Left renal cortex interstitium (tissue), 4 donors: ENCODE results near the gene C10orf67. TPM values are rescaled to one million over a fixed set of nuclear protein-coding genes. Genes with fewer than 3 reads are reported as not detected.
"Not testable (repeated sequence)": the region's sequence is repeated elsewhere in the genome, so short reads cannot be mapped to it uniquely, and the experiment has no call there.

Source experiments
- DNase-seq, 4 donors: peaks; one replicate each; pipeline ENCODE4 v3.0.0-alpha.2; 2013; ENCODE audit warnings: low read depth in 4 of 4, low spot score in 2 of 4, missing footprints in 1 of 4
- polyA plus RNA-seq, 4 donors: library from polyadenylated mRNA; unstranded; fragments of 120-200 nt; gene quantifications; one replicate each; pipeline ENCODE4 v1.2.1, GENCODE V29; 2013; ENCODE audit not compliant: insufficient read length in 4 of 4

Gene C10orf67
- polyA plus RNA-seq = 1 to 10 TPM; 1.7 to 2.3 (median 2.0) TPM

DNA sequence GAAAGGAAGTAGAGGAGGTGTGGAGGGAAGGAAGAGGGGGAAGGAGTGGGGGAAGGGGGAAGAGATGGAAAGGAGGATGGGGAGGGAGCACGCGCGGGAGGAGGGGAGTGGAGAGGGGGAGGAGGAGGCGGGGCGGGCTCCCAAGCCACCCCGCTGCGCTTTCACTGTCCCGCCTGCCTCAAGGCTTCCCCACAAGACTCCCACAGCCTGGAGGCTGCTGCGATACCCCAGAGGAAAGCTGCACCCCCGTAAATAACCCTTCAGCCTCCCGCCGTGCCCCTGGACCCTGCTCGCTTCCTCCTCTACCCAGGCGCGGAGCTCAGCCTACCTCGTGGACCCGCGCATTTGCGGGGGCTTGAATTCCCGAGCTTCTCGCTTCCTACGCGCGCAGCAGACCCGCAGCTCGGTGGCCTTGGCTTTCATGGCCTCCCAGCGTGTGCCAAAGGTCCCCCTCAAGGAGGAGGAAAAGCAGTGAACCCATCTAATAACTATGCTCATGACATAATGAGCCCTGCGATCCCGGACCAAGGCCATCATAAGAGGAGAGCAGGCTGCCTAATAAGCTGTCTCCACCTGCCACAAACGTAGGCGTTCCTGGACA, at the start of gene C10orf67:
Gene C10orf67 (minus strand): TSS at position 557 of the 601 bp plus-strand sequence. CDS start 23 bp downstream, at position 534.
- no peak for DNase-seq

- DNase-seq = no peak
Observed at GRCh38 chr10:23391821-23392220, 47.2 kb upstream of the C10orf67 start.

DNA sequence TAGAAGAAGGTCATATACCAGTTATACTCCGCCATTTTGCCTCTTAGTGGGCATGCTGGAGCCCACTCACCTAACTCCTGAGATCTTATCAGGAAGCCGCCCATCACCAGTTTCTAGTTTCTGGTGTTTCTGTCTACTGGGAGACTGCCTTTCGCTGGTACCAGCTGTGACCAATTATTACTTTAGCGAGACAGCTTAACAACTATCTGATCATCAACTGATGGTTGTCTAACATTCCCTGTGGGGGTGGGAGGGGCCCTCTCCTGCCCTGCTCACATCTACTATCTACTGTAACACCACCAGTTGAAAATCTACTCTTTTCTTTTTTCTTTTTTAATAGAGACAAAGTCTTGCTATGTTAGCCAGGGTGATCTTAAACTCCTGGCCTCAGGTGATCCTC, 46.2 kb upstream of the C10orf67 start:
- DNase-seq = no peak

DNA sequence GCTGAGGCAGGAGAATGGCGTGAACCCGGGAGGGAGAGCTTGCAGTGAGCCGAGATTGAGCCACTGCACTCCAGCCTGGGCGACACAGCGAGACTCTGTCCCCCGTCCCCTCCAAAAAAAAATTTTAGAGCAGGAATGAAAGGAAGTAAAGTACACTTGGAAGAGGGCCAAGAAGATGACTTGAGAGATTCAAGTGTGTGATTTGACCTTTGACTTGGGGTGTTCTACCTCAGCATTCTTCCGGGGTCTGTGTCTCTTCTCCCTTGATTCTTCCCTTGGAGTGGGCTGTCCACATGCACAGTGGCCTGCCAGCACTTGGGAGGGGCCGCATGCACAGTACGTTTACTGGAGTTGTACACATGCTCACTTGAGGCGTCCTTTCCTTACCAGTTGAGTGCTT, 45.8 kb upstream of the C10orf67 start:
- DNase-seq = not testable (repeated sequence)

GRCh38 chr10:23387516-23387915, 42.9 kb upstream of the C10orf67 start:
- DNase-seq = not testable (repeated sequence)

- DNase-seq = no peak
Observed at GRCh38 chr10:23386052-23386451, 41.5 kb upstream of the C10orf67 start.

GRCh38 chr10:23384364-23384763, 39.8 kb upstream of the C10orf67 start:
- DNase-seq = no peak

DNA sequence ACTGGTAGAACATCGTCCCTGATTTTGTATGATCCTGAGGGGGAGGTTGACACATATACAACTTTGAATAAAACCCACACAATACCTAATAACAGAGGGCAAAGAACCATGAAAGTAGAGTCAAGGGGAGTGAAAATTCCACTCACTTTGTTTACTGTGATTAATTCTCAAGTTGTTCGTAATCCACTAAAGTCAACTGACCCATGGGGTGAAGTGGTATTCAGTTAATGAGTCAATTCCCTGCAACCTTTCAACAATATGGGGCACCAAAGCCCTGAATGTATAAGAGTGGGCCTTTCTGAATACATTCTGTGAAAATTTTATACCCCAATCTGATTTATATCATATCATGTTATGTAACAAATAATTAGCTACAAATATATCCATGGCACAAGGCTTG, 39.0 kb upstream of the C10orf67 start:
- no peak for DNase-seq

DNA sequence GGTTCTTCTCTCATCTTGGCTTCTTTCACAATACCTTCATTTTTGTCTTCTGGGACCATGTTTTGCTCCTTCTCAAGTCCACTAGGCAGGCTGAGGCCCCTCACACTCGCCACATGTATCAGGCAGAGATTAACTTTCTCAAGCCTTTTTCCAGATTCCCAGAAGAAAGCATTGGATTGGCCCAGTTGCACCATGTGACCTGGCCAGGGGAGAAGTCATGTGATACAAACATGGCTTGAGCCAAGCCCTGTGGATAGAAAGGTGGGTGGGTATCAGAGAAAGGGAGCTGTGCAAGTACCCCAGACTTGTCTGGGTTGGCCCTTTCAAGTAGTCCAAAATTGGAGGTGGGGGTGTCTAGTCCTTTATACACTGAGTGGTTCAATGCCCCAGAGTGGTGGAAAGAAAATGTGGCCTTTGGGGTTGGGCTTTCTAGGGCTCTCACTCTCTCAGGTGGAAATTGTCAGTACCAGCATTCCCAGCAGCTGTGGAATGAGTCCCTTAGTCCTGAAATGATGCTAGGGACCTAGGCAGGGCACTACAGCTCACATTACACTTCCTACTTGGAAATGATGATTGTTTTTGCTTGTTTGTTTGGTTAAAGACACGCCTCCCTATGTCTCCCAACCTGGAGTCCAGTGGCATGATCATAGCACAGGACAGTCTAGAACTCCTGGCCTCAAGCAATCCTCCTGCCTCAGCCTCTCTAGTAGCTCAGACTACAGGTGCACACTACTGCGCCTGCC, 36.9 kb upstream of the C10orf67 start:
- DNase-seq = no peak

DNA sequence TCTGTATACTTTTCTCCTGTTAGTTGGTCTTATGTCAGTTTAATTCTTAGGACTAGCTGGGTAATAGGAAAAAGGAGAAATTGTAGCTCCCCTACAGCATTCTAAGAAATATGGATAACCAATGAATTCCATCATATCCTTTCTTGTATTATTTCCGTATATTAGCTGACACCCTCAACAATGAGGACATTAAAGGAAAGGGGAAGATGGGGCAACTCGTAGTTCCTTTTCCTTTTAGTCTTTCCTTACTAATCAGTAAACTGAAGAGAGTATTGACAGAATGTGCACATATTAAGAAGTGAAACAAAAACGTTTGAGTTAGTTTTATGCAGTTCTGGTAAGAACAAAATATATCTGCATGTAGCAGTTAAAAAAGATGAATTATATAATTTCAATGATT, 35.1 kb upstream of the C10orf67 start:
- no peak for DNase-seq

GRCh38 chr10:23376229-23376655, 31.6 kb upstream of the C10orf67 start:
- DNase-seq = no peak

DNA sequence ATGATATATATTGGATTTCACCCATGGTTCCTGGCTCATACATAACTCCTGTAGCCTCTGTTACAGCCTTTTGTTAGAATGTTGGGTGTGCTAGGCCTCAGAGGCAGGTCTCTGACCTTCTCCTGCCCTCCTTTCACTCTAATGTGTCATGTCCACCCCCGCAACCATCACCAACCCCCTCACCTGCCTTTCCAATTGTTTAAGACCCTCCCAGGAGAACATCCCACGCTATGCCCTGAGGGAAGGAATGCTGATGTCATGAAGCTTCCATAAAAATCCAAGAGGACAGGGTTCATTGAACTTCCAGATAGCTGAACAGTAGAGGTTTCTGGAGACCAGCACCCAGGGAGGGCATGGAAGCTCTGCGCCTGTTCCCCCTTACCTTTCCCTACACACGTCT, 30.8 kb upstream of the C10orf67 start:
- no peak for DNase-seq

DNA sequence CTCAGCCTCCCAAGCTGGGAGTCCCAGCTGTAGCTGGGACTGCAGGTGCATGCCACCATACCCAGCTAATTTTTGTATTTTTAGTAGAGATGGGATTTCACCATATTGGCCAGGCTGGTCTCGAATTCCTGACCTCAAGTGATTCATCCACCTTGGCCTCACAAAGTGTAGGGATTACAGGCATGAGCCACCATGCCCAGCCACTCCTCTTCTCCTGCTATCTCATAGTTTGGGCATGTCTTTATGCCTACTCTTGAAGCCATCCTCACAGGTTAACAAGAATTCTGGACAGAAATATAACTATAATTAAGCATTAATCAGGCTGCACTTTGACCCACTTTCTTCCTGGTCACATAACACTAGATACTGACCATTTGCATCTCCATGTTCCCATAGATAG, 28.6 kb upstream of the C10orf67 start:
- no peak for DNase-seq

DNA sequence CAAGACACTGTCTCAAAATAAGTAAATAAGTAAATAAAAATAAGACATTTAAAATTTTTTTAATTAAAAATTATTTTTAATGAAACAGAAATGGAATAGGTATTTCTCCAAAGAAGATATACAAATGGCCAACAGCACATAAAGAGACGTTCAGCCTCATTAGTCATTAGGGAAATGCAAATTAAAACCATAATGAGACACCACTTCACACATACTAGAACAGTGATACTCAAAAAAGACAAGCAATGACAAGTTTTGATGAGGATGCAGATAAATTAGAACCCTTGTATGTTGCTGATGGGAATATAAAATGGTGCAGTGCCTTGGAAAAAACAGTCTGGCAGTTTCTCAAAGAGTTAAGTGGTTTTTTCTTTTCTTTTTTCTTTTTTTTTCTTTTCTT, 26.5 kb upstream of the C10orf67 start:
- DNase-seq = no peak

DNA sequence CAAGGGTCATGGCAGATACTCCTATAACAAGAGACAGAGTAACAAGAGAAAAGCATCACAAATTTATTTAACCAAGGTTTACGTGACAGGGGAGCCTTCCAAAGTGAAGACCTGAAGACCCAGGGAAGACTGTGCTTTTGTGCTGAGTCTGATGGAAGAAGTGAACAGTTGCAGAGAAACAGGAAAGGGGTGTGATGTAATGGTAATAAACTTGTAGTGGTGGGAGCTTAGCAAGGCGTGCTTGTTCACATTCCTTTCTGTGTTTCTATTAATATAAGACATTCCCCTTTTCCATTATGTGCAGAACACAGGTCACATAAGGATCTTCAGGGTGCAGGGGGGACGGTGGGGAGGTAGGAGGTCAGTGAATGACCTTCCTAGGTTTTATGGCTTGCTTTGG, 25.5 kb upstream of the C10orf67 start:
- no peak for DNase-seq

GRCh38 chr10:23368816-23369640, 24.4 kb upstream of the C10orf67 start:
- no peak for DNase-seq

DNA sequence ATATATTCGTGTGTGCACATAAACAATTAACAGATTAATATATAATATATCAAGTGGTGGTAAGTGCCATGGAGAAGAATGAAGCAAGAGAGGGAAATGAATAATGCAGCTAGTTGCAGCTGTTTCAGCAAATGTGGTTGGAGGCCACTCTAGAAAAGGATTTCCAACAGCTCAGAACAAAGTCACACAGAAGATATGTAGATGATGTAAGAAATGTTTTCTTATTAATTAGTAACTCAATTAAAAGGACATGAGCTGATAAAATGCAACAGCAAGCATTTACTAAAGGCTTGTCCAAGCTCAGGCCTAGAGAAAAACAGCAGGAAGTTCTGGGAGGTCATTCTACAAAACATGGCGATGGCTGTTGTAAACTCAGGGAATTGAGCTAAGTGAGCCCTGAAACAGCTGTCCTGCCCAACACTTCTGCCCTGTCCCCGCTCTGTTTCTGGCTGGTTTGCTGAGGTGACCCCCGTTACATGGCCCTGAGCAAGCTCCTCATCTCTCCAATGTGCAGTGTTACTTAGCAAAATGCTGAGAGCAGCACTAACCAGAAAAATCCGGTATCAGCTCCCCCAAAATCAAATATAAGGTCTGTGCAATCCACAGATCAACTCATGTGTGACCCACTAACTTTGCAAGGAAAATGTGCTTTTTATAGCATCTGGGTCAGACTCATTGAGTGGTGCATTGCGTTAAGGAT, 23.4 kb upstream of the C10orf67 start:
- DNase-seq = no peak

- DNase-seq = not testable (repeated sequence)
Observed at GRCh38 chr10:23365417-23366030, 20.9 kb upstream of the C10orf67 start.

DNA sequence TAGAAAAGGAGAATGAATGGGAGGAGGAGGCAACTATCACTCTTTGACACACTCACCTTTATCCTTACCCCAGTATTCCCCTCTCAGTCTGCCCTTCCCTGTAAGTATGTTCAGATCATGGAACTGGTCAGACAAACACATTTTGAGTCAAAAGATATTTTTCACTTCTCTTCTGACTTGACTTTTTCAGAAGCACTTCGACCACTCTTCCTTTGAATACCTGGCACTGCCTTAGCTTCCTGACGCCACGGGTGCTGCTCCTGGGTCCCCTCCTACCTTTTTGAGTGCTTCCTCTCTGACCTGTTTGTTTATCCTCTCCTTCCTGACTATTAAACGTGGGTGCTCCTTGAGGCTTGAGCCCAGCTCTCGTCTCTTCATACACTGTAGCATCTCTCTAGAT, 19.8 kb upstream of the C10orf67 start:
- no peak for DNase-seq

DNA sequence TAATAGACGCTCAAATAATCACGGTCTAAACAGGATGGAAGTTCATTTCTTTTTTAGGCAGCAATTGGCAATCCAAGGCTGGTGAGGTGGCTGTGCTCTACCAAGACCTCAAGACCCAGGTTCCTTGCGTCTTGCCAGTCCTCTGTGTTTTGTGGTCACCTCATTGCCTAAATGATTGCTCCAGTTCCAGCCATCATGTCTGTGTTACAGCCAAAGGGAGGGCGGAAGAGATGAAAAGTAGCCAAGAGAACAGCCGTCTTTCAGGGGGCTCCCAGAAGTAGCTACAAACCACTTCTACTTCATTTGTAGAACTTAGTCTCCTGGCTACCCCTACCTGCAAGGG, 19.2 kb upstream of the C10orf67 start:
- no peak for DNase-seq
